GM12864 (cell line): ENCODE results near the gene CFAP70.

Experiments used
- DNase-seq: peaks from one replicate; pipeline ENCODE4 v3.0.0-alpha.2; 2011; ENCODE audit warnings: low read depth
- H3K4me3 ChIP-seq: 2 replicates; pipeline ENCODE4 v1.5.1; 2011; ENCODE audit warnings: mild to moderate bottlenecking, low read depth, low read length, control low read depth
- TF ChIP-seq, protein P1 (sequence below): IDR thresholded peaks from 2 replicates; pipeline ENCODE4 v1.5.1; 2011; ENCODE audit warnings: low read depth, mild to moderate bottlenecking, moderate library complexity, low read length, control low read depth, inconsistent platforms; ENCODE audit errors: missing control alignments

CFAP70 gene

DNA sequence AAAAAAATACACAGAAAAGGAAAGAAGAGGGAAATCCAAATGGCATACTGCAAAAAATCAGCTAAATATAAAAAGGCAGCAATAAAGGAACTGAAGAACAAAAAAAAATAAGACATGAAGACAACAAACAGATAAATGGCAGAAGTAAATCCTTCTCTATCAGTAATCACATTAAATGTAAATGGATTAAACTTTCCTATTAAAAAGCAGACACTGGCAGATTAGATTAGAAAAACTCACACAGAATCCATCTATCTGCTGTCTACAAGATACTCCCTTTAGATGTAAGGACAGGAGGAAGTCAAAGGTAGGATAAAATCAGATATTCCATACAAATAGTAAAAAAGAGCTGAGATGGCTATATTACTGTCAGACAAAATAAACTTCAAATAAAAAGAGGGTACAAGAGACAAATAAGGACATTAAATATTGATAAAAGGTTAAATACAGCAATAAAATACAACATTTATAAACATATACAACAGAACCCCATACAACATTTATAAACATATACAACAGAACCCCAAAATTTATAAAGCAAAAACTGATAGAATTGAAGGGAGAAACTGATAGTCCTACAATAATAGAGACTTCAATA lies 51.4 kb downstream of the CFAP70 start:
- DNase-seq: no peak
- TF ChIP-seq, protein P1, sequence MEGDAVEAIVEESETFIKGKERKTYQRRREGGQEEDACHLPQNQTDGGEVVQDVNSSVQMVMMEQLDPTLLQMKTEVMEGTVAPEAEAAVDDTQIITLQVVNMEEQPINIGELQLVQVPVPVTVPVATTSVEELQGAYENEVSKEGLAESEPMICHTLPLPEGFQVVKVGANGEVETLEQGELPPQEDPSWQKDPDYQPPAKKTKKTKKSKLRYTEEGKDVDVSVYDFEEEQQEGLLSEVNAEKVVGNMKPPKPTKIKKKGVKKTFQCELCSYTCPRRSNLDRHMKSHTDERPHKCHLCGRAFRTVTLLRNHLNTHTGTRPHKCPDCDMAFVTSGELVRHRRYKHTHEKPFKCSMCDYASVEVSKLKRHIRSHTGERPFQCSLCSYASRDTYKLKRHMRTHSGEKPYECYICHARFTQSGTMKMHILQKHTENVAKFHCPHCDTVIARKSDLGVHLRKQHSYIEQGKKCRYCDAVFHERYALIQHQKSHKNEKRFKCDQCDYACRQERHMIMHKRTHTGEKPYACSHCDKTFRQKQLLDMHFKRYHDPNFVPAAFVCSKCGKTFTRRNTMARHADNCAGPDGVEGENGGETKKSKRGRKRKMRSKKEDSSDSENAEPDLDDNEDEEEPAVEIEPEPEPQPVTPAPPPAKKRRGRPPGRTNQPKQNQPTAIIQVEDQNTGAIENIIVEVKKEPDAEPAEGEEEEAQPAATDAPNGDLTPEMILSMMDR: no peak

DNA sequence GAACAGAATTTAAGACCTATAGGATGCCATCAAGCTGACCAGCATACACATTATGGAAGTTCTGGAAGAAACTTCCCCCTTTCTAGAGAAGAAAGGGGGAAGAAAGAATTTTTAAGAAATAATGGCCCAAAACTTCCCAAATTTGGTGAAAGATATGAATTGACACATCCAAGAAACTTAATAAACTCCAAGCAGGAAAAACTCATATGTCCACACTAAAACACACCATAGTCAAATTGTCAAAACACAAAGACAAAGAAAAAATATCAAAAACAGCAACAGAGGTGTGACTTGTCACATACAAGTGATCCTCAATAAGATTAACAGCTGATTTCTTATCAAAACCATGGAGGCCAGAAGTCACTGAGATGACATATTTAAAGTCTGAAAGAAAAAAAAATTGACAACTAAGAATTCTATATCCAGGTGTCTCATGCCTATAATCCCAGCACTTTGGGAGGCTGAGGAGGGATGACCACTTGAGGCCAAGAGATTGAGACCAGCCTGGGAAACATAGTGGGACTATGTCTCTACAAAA lies 52.4 kb downstream of the CFAP70 start:
- DNase-seq: no peak

More for the DNA sequence above, 51.4 kb downstream of the CFAP70 start:
- H3K4me3 ChIP-seq: no peak overlapping the region

DNA sequence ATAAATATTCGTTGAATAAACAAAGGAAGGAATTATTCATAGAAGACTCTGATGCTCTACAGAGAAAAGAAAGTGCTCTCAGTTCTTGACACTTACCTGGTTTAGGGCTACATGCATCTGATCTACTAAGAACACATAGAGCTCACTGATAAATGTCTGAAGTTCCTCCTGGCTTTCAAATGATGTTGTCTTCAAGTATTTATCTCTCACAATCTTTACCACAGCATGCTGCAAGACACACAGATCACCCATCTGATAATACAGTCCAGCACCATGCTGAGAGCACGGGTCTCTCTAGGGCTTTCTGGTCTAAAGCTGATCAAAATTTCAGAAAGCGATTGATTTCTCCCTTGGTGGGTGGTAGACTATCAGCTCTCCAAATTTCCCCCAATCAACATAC lies 61.7 kb downstream of the CFAP70 start:
- TF ChIP-seq, protein P1: no peak
- H3K4me3 ChIP-seq: no peak overlapping the region
- no peak for DNase-seq

More for the DNA sequence above, 52.4 kb downstream of the CFAP70 start:
- TF ChIP-seq, protein P1: no peak
- H3K4me3 ChIP-seq: no peak overlapping the region

DNA sequence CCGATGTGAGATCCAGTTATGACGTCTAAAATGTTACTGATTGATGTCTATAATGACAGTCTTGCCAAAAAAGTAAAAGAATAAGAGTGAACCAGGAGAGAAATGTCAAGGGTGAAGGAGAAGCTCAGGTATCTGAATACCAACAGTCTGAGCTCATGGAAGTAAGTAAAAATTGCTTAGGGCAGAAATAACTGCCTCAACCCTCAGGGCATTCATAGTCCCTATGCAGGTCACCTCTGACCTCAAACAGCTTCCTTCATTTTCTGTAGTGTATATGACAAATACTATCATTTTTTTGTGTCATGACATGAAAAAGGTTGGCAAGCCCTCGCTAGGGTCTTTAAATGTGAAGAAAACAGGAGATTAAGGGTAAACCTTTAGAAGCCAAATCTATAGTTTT lies 65.2 kb downstream of the CFAP70 start:
- no peak overlapping the region for H3K4me3 ChIP-seq
- TF ChIP-seq, protein P1: no peak
- no peak for DNase-seq

DNA sequence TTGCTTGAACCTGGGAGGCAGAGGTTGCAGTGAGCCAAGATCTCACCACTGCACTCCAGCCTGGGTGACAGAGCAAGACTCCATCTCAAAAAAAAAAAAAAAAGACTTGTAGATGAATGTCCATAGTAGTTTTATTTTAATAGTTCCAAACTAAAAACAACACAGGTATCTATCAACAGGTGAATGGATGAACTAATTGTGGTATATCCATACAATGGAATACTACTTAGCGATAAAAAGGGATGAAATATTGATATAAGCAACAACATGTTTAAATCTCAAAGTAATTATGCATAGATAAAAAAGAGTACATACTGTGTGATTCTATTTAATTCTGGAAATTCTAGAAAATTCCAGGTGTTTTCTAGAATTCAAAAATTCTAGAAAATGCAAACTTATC lies 68.7 kb downstream of the CFAP70 start:
- H3K4me3 ChIP-seq: no peak overlapping the region
- TF ChIP-seq, protein P1: no peak
- no peak for DNase-seq

DNA sequence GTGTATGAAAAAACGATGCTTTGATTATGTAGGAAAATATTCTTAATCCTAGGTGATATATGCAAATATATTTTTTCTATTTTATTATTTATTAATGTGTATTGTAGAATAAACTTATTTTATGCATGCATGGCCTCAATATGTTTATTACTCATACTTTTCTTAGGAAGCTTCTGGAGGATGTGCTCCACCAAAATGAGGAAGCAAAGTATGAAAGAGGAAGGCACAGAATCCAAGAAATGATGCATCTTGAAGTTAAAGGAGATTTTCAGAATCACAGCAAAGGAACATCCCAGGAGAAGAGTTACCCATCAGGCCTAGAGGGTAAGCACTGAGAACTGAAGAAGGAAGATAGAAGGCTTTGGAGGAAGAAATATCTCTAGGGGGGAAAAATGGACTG lies 71.2 kb downstream of the CFAP70 start:
- no peak for DNase-seq
- no peak overlapping the region for H3K4me3 ChIP-seq
- TF ChIP-seq, protein P1: no peak

DNA sequence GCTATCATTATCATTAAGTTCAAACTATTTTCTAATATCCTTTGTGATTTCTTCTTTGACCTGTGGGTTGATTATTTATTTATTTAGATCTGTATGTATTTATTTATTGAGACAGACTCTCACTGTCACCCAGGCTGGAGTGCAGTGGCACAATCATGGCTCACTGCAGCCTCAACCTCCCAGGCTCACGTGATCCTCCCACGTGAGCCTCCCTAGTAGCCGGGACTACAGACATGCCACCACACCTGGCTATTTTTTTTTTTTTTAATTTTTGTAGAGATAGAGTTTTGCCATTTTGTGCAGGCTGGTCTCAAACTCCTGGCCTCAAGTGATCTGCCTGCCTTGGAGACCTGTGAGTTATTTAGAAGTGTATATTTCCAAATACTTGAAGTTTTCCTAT lies 77.6 kb downstream of the CFAP70 start:
- DNase-seq: no peak
- TF ChIP-seq, protein P1: no peak
- H3K4me3 ChIP-seq: no peak overlapping the region
